GM20000 (cell line): ENCODE data around the gene OSBPL7.

Experiments used
- DNase-seq: peaks from one replicate; pipeline ENCODE4 v3.0.0; 2012; ENCODE audit warnings: low spot score
- CTCF ChIP-seq: IDR thresholded peaks from 2 replicates; pipeline ENCODE4 v1.5.1; 2012; ENCODE audit warnings: mild to moderate bottlenecking, control low read depth; ENCODE audit errors: extremely low read depth, missing control alignments

The OSBPL7 gene

GRCh38 chr17:47801906-47802305, 19.7 kb downstream of the OSBPL7 start:
- no peak for TF ChIP-seq CTCF
- no peak for DNase-seq

GRCh38 chr17:47801176-47801765, 20.3 kb downstream of the OSBPL7 start:
- no peak for DNase-seq
- TF ChIP-seq CTCF = no peak

DNA sequence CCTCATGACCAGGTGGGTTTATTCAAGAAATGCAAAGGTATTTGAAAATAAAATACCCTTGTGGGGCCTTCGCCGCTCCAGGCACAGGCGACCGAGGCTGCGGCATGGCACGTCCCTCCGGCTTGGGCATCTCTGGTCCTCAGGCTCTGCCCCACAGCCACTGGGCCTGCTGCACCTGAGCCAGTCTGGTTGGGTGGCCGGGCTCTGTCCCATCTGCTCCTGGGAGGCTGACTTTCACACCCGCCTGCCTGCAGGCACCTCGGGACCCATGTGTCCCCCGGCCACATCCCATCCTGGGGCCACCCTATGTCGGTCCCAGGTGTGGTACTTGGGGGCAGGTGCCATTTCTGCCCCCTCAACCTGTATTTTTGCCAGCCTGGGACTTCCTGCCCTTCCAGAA, 20.9 kb downstream of the OSBPL7 start:
- DNase-seq = no peak
- no peak for TF ChIP-seq CTCF

DNA sequence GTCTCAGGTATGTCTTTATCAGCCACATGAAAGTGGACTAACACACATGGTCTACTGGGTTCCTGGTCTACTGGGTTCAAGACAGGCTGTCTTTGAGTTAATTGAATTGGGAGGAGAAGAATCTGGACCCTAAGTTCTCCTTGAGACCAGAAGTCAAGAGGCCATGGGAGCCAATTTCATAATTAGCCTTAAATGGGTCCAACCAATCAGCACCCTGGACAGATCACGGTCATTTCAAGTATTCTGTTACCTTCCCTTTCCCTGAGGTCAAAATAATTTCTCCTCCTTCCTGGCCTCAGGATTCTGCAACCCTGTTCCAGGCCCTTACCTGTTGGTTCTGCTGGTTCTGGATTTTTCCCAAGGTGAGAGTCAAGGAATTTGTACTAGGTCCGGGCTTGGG, 23.8 kb downstream of the OSBPL7 start:
- TF ChIP-seq CTCF = no peak
- no peak for DNase-seq

- no peak for DNase-seq
Observed at GRCh38 chr17:47792979-47793378, 28.6 kb downstream of the OSBPL7 start.

DNA sequence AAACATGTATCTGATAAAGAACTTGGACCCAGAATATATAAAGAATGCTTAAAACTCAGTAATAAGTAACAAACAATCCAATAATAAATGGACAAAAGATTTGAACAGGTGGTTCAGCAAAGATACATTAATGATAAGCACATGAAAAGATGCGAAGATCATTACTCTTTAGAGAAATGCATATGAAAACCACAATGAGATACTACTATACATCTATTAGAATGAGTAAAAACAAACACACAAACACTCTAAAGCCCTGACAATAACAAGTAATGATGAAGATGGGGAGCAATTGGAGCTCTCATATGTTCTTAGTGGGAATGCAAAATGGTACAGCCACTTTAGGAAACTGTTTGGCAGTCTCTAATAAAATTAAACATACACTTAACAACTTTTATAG, 29.1 kb downstream of the OSBPL7 start:
- TF ChIP-seq CTCF = no peak
- DNase-seq = no peak

More at GRCh38 chr17:47792979-47793378, 28.6 kb downstream of the OSBPL7 start:
- TF ChIP-seq CTCF = no peak

DNA sequence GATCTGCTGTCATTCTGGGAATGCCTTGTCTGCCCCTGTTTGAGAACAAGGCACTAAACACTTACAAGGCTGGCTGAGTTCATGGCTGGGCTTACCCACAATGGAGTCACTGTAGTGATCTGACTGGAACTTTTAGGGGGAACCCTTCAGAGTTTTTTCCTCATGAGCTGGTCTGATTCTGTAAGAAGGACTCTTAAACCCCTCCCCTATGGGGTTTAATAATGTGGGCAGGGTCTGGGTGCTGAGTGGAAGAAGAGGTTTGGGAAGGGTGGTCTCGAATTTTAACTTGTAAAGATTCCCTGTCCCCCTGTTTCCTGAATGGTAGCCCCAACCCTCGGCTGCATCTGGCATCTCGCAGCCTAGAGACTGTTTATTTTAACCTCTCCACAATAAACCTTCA, 30.6 kb downstream of the OSBPL7 start:
- no peak for DNase-seq
- no peak for TF ChIP-seq CTCF
